NCI-H2227 treated with DMSO at 0.1 percent for 48 hours (cell line): Measurements from ENCODE around the gene PDLIM4.

Experiments
- DNase-seq: peaks from one replicate; lab custom pipeline; 2025; lab: John Stamatoyannopoulos, UW

The PDLIM4 gene

DNA sequence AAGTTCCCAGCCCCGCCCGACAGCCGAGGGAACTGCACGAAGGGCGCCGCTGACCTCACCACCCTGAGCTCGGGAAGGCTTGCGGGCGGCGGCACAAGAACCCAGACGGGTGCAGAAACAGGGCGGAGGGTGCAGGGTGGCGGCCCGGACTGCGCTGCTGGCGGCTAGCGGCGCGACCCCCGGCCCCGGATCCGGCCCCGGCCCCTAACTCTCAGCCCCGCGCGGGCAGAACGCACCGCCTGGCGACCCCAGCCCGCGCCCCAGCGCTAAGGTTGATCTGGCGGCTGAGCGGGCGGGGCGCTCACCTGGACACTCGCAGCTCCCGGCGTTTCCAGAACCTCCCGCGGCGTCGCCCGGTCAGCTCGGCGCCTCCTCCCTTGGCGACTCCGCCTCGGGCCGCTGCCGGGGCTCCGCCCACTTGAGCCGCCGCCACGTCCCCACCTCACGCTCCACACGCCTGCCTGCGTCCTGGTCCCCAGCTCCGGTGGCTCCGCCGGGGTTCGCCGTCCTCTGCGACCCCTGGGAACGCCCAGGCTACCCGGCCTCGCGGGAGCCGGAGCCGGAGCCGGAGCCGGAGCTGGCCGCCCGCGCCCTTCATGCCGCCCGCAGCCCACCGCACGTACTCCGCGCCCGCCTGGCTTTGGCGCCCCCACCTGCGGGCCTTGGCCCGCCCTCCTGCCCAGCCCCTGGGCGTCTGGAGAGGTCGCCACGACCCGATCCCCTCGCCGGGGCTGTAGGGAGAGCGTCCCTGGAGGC lies 29.8 kb upstream of the PDLIM4 start, which contains the start of gene P4HA2:
TSS of gene P4HA2 (minus strand) at position 369 of the 756 bp plus-strand sequence. CDS start 9,227 bp downstream, outside the sequence.
- DNase-seq, result peak; percentile 56

DNA sequence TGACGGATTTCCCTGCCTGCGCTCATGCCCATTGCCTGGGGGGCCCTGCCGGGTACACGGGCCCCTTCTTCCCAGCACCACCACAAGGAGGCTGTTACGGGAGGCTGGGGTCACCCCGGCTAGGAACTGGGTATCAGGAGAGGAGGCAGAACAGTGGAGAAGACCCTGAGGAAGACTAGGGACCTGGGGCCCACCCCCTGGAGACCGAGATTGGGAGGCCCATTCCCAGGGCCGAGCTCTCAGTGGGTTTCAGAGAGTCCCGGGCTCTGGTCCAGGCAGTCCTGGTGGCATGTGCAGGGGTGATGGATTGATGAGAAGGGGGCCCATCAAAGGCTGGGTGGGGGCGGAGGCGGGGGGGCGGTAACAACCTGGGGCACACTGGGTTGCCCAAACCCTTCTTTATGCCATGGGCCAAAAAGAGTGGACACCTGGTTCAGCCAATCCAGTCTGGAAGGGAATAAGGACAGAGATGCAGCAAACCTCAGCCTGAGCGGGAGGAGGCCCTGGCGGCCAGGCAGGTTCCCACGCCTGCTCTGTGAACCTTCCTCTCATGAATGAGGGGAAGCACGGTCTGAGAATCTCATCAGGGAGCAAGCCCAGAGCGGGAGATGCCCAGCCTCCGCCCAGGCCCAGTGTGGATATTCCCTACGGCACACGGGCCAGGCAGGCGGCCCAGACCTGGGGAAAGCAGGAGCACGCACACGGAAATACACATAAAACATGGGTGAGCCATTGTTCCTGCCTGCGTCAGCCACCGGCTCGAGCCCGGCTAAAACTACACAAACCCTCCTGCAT lies 29.1 kb upstream of the PDLIM4 start:
- no peak for DNase-seq

DNA sequence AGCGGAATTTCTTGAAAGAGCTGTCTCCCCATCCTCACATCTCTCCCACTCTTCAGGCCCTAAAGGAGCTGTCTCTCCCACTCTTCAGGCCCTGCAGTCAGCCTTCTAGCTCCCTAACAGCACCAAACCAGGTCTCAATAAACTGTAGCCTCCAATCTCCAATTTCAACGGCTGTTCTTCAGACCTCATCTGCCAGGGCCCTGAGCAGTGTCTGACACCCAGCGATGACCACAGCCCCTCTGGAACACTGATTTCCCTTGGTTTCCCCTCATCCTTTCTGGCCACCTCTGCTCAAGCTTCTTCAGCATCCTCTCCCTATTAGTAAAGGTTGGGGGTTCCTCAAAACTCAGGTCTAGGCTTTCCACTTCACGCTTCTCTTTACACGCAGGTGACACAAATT lies 28.3 kb upstream of the PDLIM4 start:
- DNase-seq, result no peak

DNA sequence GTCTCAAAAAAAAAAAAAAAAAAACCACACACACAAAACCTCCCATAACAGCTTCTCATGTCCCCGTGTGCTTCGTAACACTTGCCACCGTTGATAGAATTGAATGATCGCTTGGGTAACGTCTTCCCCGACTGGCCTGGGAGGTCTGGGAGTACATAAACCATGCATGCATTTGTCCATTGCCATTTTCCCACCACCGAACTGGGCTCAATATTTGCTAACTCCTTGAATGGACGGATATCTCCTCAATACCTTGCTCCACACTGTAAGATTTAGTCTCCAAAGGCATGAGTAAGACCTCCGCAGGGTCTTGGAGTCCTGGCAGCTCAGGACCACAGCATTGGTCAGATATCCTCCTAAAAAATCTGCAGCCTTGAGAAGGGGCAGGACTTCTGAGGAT lies 26.6 kb upstream of the PDLIM4 start:
- DNase-seq, result no peak

DNA sequence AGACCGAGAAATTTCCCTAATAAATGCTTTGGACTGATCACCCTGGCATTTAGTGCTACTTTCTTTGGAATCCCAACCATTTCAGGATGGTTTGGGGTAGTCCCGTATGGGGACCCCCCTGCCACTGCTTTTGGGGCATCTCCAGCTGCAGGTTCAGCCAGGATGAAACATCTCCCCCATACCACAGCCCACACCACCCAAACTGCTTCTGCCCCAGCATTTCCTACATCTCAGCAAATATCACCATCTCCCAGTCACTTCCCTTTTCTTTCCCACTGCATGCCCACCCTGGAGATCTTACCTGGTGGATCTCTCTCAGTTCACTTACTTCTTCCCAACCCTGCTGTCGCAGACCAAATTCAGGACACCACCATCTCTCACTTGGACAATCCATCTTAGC lies 25.0 kb upstream of the PDLIM4 start:
- DNase-seq, result no peak

DNA sequence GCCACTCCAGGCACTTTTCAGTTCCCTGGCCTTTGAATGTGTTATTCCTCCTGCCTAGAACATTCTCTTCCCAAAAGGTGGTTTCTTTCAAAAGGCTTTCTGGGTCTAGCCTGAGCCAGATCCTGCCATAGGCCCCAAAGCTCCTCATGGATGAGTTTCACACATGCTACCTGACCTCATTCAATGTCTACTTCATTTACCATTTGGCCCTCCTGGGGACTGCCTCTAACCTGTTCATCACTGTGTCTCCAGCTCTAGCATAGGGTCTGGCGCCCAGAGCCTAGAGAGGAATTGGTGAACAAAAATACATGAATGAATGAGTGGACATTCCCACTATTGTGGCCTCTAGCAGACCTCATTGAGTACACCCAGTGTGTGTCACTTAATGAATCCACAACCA lies 24.4 kb upstream of the PDLIM4 start:
- no peak for DNase-seq

DNA sequence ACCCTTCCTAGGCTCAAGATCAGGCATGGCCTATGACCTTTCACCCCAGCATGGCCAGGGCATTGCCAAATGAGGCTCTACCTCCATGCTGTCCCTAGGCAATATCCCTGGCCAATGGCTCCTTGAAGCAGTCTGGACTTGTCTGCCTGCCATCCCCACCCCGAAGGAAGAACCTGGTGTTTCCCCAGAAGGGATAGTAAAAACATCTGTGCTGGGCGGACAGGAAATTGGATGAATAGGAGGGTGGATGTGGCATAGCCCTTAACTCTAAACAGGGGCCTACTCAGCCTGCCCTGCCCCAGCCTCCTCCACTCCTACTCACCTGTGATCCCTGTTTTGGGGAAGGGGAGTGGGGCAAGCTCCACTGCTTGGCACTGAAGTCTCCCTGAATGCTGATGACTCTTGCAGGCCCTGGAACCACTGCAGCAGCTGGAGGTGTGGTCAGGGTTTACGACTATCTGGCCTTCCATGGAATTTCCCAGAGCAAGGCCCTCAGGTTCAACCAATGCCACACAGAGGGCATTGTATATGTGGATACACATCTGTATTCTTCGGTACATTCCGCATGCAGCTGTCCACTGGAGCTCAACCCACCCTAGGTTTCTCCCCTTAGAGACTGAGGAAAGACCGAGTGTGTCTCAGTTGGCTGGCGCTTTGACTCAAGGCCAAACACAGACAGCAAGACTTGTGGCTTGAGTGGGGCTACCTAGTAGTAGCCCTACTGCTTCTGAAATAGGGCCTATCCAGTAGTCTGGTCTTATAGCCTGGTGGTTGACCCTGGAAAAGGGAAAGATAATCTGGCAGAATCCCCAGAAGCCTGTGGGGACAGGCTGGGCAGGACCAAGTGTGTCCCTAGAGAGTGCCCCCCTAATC lies 23.4 kb upstream of the PDLIM4 start:
- no peak for DNase-seq

DNA sequence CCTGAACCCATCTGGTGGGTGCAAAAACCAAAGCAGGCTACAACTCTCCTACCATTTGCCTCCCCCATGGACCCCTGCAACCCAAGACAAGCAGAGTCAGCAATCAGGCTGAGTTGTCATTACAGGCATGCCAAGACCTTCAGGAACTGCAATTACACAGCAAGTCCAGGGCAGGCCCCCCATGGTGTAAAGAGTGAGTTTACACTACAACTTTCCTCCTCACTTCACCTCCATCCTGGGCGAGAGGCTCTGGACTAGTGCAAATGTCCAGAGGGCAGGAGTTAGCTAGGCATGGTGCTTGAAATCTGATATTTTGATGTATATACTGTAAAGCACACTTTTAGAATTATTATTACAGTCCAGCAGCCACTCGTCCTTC lies 22.8 kb upstream of the PDLIM4 start:
- DNase-seq, result no peak

DNA sequence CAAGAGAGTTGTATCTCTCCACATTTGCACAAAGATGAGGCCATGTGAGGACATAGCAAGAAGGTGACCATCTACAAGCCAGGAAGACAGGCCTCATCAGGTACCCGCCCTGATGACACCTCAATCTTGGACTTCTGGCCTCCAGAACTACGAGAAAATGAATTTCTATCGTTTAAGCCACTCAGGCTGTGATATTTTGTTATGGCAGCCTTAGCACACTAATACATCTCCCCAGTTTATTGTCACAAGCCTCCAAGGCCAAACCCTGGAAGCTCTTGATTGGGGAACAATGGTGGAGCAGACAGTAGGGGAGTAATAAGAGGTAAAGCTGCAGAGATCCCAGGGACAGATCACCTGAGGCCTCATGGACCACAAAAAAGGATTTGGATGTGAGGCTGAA lies 22.2 kb upstream of the PDLIM4 start:
- no peak for DNase-seq

DNA sequence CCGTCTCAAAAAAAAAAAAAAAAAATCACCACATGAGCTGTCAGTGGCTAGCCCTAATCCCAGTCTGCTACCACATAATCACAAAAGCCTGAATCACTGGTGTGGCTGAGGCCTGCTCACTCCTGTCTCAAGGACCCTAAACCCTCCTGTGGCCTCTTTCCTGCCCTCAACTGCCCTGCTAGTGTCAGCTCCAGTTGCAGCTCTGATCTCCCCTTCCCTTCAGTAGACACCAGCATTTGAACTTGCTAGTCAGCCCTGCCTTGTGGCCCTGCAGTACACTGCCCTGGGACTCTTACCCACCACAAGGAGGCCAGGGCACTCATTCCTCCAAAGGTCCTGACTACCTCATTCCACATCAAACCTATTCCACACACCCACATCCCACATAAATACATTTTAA lies 20.4 kb upstream of the PDLIM4 start:
- DNase-seq, result no peak

DNA sequence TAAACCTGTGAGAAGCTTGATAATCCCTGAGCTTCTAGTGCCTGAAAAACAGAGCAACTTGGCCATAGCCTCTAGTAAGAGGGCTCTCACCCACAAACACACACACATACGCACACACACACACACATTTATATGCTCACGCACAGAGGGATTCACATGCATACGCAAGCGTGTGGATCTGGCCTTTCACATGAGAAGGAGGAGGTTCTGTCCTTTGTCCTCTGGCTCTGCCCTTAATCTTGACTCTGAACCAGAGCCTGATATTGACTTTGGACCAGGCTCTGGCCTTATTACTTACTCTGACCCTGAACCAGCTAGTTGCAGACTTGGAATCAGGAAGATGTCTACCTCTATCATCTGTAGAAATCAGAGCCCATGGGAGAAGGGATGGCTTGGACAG lies 19.8 kb upstream of the PDLIM4 start:
- no peak for DNase-seq

DNA sequence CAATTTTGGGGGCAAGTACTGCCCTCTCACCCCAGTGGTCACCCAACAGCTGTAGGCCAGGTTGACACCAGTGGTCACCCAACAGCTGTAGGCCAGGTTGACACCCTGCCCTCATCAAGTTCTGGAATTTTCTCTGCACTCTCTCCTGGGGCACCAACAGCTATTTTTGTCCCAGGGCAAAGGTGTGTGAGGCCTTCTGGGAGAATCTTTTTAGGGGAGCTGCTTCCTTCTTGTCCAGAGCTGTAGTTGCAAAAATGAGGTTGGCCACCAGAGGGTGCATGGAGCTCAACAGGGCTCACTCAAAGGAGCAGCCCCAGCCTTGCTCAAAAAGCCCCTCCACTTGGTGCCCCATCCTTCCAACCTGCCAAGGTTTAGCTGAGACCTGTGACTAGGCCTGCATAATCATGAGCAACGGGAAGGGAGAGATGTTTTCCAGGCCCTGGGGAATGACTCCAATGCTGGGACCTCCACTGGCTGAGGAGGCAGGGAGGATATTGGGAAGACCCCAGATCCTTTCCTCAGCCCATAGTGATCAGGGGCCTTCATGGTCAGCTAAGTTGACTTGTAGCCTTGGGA lies 19.2 kb upstream of the PDLIM4 start:
- peak; percentile 7 for DNase-seq

DNA sequence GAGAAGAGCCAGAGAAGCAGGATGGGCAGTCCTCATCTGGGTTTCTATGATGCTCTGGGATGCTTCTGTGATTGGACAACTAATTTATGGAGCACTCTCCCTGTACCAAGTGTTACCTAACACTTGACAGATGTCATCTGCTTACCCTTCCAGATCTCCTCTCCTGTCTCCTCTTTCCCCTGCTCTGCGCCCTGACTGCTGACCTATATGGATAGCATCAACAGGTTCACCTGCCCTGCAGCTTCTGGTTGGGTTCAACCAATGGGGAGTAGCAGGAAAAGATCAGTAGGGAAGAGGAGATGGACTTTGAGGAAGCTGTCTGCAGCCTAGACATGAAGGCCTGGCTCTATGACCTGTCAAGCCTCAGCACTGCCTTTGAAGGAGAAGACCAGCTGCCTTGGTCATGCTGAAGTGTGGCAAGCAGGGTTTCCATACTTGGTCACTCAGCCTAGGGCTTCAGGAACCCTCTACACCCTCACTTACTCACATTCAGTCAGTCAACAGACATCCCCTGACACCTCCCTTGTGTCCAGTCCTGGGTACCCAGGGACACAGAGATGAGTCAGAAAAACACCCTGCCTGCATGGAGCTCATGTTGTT lies 18.5 kb upstream of the PDLIM4 start:
- no peak for DNase-seq

DNA sequence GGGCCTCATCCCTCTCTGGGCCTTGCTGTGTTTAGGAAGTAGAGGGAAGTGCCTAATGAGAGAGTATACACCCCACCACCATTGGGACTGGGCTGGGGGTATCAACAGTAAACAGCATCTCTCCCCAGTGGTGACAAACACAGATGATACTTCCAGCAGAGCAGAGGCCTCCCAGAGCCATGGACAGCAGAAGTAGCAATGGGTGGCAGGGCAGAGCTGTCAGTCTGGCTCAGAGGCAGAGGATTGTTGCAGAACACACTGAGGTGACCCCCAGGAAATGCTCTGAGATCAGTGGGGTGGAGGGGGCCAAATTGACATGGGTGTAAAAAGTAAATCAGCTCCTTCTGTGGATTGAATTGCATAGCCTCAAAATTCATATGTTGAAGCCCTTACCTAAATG lies 17.7 kb upstream of the PDLIM4 start:
- DNase-seq, result no peak

DNA sequence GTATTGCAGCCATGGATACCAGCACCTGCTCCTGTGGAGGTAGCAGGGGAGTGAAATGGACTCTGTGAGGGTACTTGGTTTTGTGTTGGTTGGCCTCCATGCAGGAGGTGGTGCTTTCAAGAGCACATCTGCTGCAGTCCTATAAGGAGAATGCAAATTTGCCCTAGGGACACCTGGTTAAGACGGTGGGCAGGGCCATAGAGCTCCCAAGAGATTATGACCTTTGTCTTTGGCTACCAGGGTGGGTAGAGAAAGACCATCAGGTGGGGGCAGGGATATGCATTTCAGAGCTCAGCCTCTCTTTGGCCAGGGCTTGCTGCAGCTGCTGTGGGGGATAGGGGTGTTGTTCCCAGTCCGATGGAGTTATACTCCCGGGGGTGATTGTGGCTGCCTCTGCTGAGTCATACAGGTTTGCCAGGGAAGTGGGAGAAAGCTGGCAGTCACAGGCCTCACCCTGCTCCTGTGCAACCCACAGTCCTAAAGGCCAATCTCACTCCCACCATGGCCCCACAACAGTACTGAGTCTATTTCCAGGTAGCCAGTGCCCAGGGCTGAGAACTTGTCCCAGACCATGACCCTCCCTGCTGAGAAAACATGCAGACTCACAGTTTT lies 14.0 kb upstream of the PDLIM4 start:
- no peak for DNase-seq

DNA sequence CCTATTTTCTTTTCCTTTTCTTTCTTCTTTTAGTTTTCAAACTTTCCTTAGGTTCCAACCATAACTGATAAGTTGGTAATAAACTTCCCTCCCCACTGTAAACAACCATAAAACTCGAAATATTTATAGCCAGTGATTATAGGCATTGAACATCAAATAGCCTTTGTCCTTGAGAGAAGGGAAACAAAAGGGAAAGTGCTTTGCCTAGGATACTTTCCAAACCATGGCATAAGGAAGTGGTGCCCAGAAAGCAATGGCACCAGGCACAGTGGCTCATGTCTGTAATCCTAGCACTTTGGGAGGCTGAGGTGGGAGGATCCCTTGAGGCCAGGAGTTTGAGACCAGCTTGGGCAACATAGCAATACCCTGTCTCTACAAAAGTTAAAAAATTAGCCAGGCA lies 11.9 kb upstream of the PDLIM4 start:
- no peak for DNase-seq

DNA sequence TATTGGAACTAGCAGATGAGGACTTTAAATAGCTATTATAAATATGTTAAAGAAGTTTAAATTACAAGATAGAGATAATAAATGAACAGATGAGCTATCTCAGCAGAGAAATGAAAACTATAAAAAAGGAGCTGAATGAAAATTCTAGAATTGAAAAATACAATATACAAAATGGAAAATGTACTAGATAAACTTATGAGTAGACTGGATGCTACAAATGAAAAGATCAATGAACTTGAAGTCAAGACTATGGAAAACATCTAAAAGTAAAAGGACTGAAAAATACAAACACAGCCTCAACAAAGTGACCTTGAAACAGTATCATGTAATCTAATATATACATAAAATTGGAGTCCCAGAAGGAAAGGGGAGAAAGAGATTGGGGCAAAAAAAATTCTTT lies 10.7 kb upstream of the PDLIM4 start:
- no peak for DNase-seq

DNA sequence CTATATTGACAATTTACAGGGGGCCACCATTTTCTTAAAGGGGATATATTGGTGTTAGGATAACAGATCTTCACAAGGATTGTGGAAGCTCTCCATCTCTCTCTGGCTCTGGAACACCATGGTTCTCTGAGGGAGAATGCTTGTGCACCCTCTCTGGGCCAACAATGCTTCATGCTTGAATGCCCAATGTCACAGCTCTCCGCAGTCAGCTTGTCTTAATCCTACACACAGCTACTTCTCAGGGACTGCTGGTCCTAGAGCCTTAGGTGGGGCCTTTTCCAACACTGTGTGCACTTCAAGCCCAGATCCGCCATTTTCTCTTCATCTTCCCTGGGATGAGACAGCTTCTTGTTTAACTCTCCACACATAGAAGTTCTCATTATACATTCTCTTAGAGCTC lies 6.9 kb upstream of the PDLIM4 start:
- no peak for DNase-seq

DNA sequence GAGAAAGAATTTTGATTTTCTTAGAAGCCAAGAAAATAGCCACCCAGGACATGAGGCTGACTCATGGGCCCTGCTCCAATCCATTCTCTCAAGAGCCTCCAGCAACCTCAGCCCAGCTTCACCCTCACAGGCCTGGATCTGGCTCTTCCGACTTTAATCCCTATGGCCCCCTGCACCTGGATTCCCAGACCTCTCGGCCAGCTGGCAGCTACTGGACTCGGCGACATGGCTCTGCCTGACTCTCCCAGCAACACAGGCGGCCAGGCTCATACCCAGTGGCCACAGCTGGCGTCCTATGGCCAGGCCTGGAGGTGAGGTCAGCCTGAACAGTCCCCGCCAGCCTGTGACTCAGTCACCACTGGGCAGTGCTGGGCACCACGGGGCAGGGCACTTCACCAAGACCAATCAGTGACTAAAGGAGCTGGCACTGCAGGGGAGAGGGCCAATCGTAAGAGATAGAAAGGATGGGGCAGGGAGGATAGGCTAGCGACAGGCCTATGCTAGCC lies 6.2 kb upstream of the PDLIM4 start:
- DNase-seq, result no peak

DNA sequence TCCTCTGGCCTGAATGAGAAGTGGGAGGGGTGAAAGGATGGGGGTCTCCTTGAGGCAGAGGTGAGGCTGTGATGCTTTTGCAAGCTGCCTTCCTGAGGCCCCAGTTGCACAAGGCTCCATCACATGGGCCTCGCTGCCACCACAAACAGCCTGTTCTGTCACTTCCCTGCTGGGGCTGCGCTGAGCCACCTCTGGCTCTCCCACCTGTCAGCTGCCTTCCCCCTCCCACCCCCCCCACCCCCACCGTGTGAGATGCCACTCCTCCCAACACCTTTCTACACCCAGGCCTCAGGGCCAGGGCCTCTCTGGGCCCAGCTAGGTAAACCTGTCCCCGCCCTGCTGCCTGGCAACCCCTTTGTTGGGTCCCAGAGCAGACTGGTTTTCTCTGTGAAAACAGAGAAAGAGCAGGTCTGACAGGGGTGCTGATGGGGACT lies 4.5 kb upstream of the PDLIM4 start:
- no peak for DNase-seq
